GM12865 (cell line): Measurements from ENCODE around the gene CTNNA3.

ENCODE experiments used
- DNase-seq: peaks from one replicate; pipeline ENCODE4 v3.0.0; 2010; ENCODE audit warnings: low read depth
- H3K4me3 ChIP-seq: 2 replicates; pipeline ENCODE4 v1.5.1; 2011; ENCODE audit warnings: mild to moderate bottlenecking, low read depth, low read length, control low read depth
- CTCF ChIP-seq: IDR thresholded peaks from 2 replicates; pipeline ENCODE4 v1.5.1; 2011; ENCODE audit warnings: low read length, control low read depth, low read depth, inconsistent platforms; ENCODE audit not compliant: insufficient read depth; ENCODE audit errors: missing control alignments

The CTNNA3 gene

GRCh38 chr10:66719483-66719882, 976.5 kb downstream of the CTNNA3 start:
- no peak for DNase-seq
- no peak for TF ChIP-seq CTCF
- no peak overlapping the region for H3K4me3 ChIP-seq

- TF ChIP-seq CTCF, result no peak
- no peak for DNase-seq
- H3K4me3 ChIP-seq, result no peak overlapping the region
Observed at GRCh38 chr10:66717231-66717981, 978.6 kb downstream of the CTNNA3 start.

- TF ChIP-seq CTCF, result no peak
- no peak overlapping the region for H3K4me3 ChIP-seq
- no peak for DNase-seq
Observed at GRCh38 chr10:66714741-66715140, 981.3 kb downstream of the CTNNA3 start.

- H3K4me3 ChIP-seq, result no peak overlapping the region
- DNase-seq, result no peak
- TF ChIP-seq CTCF, result no peak
Observed at GRCh38 chr10:66713387-66713786, 982.6 kb downstream of the CTNNA3 start.

- no peak overlapping the region for H3K4me3 ChIP-seq
- no peak for TF ChIP-seq CTCF
- DNase-seq, result no peak
Observed at GRCh38 chr10:66698069-66698468, 997.9 kb downstream of the CTNNA3 start.

- DNase-seq, result no peak
- TF ChIP-seq CTCF, result no peak
- no peak overlapping the region for H3K4me3 ChIP-seq
Observed at GRCh38 chr10:66695046-66695445, 1000.9 kb downstream of the CTNNA3 start.

- H3K4me3 ChIP-seq, result no peak overlapping the region
- TF ChIP-seq CTCF, result no peak
- no peak for DNase-seq
Observed at GRCh38 chr10:66684581-66684980, 1011.4 kb downstream of the CTNNA3 start.
